Osteocyte (in vitro differentiated cells): ENCODE results near the gene NR2E3. TPM values are rescaled to one million over a fixed set of nuclear protein-coding genes. Genes with fewer than 3 reads are reported as not detected.

Source experiments
- DNase-seq: peaks from one replicate; pipeline ENCODE4 v3.0.0; 2021; ENCODE audit warnings: mixed read lengths; ENCODE audit not compliant: unreplicated experiment; ENCODE audit errors: extremely low spot score
- H3K27ac Mint-ChIP-seq: one replicate; pipeline ENCODE4 v1.8.0; 2021; ENCODE audit warnings: mild to moderate bottlenecking, mixed read lengths; ENCODE audit not compliant: unreplicated experiment
- H3K27me3 Mint-ChIP-seq: one replicate; pipeline ENCODE4 v1.8.0; 2021; ENCODE audit warnings: mixed read lengths; ENCODE audit not compliant: unreplicated experiment
- H3K36me3 Mint-ChIP-seq: one replicate; pipeline ENCODE4 v1.8.0; 2021; ENCODE audit warnings: mixed read lengths; ENCODE audit not compliant: unreplicated experiment
- H3K4me1 Mint-ChIP-seq: one replicate; pipeline ENCODE4 v1.8.0; 2021; ENCODE audit warnings: mixed read lengths; ENCODE audit not compliant: unreplicated experiment
- H3K4me3 Mint-ChIP-seq: one replicate; pipeline ENCODE4 v1.8.0; 2021; ENCODE audit warnings: mild to moderate bottlenecking, moderate library complexity, mixed read lengths; ENCODE audit not compliant: unreplicated experiment
- H3K9me3 Mint-ChIP-seq: one replicate; pipeline ENCODE4 v1.8.0; 2021; ENCODE audit warnings: mixed read lengths; ENCODE audit not compliant: unreplicated experiment
- long read RNA-seq: library from polyadenylated mRNA; unstranded; transcript quantifications from one replicate; pipeline ENCODE4 v2.0.0, GENCODE V29; 2021
- total RNA-seq: library from RNA; stranded (reverse); gene quantifications from 2 replicates; pipeline ENCODE4 v1.2.1, GENCODE V29; 2021
- TF ChIP-seq, protein P1 (sequence below): fragments of 200-600 bp; sonication (generic); IDR thresholded peaks from 2 replicates; pipeline ENCODE4 v1.5.0; 2021; ENCODE audit warnings: antibody characterized with exemption, mild to moderate bottlenecking, moderate library complexity

Gene NR2E3
- total RNA-seq, result not detected in 2 replicates
- long read RNA-seq, result 0 reads

DNA sequence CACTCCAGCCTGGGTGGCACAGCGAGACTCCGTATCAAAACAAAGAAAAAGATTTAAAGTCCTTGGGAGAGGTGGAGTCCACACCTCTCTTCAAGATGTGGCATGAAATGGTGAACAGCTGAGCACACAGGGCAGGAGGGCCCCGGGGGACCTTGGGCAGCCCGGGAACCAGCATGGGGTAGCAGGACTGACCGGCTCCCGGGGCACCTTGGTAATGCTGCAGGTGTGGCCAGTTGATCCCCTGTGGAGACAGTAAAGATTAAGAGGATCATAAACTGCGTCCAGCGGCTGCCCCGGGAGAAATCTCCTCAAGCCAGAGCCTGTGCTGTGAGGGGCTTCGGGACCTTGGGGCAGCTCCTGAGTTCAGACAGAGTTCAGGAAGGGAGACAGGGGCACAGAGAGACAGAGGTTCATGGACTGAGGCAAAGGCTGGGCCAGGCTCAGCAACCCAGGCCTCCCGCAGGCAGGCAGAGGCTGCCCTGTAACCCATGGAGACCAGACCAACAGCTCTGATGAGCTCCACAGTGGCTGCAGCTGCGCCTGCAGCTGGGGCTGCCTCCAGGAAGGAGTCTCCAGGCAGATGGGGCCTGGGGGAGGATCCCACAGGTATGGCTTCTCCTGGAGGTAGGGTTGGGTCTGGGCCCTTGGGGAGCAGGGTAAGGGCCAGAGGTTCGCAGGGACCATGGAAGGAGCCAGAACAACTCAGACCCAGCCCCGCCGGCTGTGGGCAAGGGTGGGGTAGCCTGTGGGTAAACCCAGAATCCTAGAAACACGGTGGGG, at the start of gene NR2E3:
NR2E3 (plus strand) TSS at position 299 of the 780 bp plus-strand sequence; CDS start at position 489, 190 bp downstream.
- TF ChIP-seq, protein P1, sequence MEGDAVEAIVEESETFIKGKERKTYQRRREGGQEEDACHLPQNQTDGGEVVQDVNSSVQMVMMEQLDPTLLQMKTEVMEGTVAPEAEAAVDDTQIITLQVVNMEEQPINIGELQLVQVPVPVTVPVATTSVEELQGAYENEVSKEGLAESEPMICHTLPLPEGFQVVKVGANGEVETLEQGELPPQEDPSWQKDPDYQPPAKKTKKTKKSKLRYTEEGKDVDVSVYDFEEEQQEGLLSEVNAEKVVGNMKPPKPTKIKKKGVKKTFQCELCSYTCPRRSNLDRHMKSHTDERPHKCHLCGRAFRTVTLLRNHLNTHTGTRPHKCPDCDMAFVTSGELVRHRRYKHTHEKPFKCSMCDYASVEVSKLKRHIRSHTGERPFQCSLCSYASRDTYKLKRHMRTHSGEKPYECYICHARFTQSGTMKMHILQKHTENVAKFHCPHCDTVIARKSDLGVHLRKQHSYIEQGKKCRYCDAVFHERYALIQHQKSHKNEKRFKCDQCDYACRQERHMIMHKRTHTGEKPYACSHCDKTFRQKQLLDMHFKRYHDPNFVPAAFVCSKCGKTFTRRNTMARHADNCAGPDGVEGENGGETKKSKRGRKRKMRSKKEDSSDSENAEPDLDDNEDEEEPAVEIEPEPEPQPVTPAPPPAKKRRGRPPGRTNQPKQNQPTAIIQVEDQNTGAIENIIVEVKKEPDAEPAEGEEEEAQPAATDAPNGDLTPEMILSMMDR, result no peak
- peak; percentile 82 for DNase-seq
- no peak within 1 kb of the TSS for H3K4me3 Mint-ChIP-seq
- no peaks in the 10 kb centered on the region for H3K36me3 Mint-ChIP-seq
- H3K4me1 Mint-ChIP-seq, result peaks cover 37% of the 10 kb centered on the region
- H3K27ac Mint-ChIP-seq, result no peak within 1 kb of the TSS
- no peaks in the 10 kb centered on the region for H3K27me3 Mint-ChIP-seq
- H3K9me3 Mint-ChIP-seq, result no peaks in the 10 kb centered on the region

DNA sequence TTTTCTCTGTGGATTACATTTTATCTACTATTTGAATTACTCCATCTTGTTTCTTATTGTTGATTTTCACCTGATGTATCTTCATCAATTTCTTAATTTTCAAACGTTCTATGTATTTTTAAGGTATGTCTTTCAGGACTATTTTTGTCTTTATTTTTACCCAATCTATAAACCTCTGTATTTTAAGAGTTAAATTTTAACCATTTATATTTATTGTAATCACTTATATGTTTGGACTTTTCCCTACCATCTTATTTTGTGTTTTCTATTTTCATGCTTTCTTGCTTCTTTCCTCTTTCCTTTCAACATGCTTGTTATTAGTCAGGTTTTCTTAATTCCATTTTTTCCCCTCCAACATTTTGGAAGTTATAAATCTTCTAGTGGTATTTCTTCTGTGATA, 49.5 kb upstream of the NR2E3 start:
- no peak overlapping the region for H3K4me3 Mint-ChIP-seq
- H3K27me3 Mint-ChIP-seq, result no peaks in the 10 kb centered on the region

DNA sequence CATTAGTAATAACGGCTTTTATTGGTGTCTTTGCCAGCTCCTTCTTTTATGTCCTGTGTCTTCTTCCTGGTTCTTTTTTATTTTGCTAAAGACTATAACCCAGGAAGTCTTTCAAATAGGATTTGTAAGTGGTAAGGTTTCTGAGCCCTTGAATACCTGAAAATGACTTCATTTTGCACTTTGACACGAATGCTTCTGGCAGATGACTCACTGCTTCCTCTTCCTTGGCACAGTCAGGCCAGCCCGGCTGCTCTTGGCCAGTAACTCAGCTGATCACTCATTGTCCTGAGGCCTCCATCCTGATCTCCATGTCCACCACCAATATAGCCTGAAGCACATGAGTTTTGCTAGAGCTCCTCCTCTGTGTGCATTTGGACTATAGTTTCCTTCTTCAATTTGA, 48.7 kb upstream of the NR2E3 start:
- no peak overlapping the region for H3K27ac Mint-ChIP-seq
- no peak overlapping the region for H3K4me3 Mint-ChIP-seq
- TF ChIP-seq, protein P1, result no peak
- H3K36me3 Mint-ChIP-seq, result peaks cover 6% of the 10 kb centered on the region
- no peaks in the 10 kb centered on the region for H3K27me3 Mint-ChIP-seq
- peaks cover 26% of the 10 kb centered on the region for H3K9me3 Mint-ChIP-seq
- no peak for DNase-seq
- H3K4me1 Mint-ChIP-seq, result peaks cover 9% of the 10 kb centered on the region

More for the DNA sequence above, 49.5 kb upstream of the NR2E3 start:
- Mint-ChIP-seq H3K36me3 (peaks cover 6% of the 10 kb centered on the region), H3K4me1 (peaks cover 9% of the 10 kb centered on the region), H3K27ac (no peak overlapping the region), H3K9me3 (peaks cover 26% of the 10 kb centered on the region)
- no peak for DNase-seq
- TF ChIP-seq, protein P1, result no peak

DNA sequence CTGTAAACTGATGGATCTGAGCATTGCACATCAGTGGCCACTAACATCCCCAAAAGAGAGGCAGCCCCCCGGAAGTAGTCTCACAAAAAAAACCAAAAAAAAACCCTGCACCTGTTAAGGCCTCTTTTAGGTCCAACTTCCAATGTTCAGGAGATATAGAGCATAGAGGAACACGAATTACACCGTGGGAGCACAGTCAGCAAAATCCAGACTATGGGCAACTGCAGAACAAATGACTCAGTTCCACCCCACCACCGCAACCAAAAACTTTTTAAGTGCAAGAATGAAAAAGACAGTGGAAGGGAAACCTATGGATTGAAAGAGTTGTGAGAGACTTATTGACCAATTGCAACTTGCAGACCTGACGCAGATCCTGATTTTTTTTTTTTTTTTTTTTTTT, 42.2 kb upstream of the NR2E3 start:
- H3K27ac Mint-ChIP-seq, result no peak overlapping the region
- no peaks in the 10 kb centered on the region for H3K27me3 Mint-ChIP-seq
- H3K4me3 Mint-ChIP-seq, result no peak overlapping the region
- no peaks in the 10 kb centered on the region for H3K4me1 Mint-ChIP-seq
- H3K36me3 Mint-ChIP-seq, result no peaks in the 10 kb centered on the region
- H3K9me3 Mint-ChIP-seq, result no peaks in the 10 kb centered on the region
- DNase-seq, result no peak
- TF ChIP-seq, protein P1, result no peak

DNA sequence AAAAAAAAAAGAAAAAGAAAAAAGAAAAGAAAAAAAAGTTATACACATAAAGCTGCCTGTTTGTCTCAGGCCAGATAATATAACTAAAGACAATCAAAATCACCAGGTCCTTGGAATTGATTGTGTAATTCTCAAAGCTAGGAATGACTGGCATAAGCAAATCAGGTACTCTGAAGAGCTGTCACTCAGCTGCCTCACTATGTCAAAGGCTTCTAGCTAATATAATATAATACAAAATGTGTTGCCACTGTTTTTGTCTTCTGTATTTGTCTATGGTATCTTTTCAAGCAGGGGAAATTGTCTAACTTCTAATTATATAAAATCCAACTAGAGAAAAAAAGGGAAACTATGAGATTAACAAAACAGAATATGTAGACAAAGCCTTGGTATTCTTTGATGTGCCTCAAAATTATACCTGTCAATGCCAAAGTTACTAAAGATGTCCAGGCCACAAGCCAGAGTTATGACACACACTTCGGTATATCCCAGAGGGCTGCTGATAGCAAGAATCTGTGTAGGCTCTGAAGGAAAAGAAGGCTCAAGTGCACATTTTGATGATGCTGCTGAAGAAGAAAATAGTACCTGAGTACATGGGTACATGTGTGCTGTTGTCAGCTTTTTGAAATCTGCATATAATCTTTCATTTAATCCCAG, 37.0 kb upstream of the NR2E3 start:
- H3K36me3 Mint-ChIP-seq, result no peaks in the 10 kb centered on the region
- no peak overlapping the region for H3K4me3 Mint-ChIP-seq
- no peak for DNase-seq
- no peaks in the 10 kb centered on the region for H3K27me3 Mint-ChIP-seq
- H3K9me3 Mint-ChIP-seq, result no peaks in the 10 kb centered on the region
- TF ChIP-seq, protein P1, result no peak
- H3K27ac Mint-ChIP-seq, result no peak overlapping the region
- H3K4me1 Mint-ChIP-seq, result peaks cover 3% of the 10 kb centered on the region
